MM.1S (cell line): ENCODE data around the gene LGSN.

Source experiments
- EZH2 ChIP-seq: fragments of 300-600 bp; sonication (generic); optimal IDR thresholded peaks from 2 replicates; pipeline ENCODE3; 2017; ENCODE audit warnings: low read depth, mild to moderate bottlenecking, antibody characterized with exemption, low read length, mixed read lengths
- EZH2phosphoT487 ChIP-seq: fragments of 300-600 bp; sonication (generic); IDR thresholded peaks from 2 replicates; pipeline ENCODE4 v1.6.1; 2018; ENCODE audit warnings: antibody characterized with exemption, low read length
- TF ChIP-seq, protein P1 (sequence below): fragments of 300-600 bp; sonication (generic); IDR thresholded peaks from 2 replicates; pipeline ENCODE4 v1.5.1; 2016; ENCODE audit warnings: antibody characterized with exemption, low read length, mixed read lengths

DNA sequence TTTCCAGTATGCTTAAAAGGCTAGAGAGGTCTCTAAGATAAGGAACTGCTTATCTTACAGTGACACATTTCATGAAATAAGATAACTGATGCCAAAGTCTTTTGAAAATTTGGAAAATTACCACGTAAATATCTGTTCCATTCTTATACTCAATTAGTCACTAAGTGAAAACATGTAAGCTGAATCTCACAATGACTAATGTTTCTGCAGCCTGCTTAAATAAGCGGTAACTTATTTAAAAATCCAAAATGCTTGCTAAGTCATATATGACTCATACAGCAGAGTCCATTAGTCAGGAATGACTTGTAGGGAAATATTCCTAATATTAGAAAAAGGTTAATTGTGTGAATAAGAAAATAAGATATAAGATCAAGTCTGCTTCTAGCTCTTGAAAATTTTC lies 27.8 kb upstream of the LGSN start:
- TF ChIP-seq, protein P1, sequence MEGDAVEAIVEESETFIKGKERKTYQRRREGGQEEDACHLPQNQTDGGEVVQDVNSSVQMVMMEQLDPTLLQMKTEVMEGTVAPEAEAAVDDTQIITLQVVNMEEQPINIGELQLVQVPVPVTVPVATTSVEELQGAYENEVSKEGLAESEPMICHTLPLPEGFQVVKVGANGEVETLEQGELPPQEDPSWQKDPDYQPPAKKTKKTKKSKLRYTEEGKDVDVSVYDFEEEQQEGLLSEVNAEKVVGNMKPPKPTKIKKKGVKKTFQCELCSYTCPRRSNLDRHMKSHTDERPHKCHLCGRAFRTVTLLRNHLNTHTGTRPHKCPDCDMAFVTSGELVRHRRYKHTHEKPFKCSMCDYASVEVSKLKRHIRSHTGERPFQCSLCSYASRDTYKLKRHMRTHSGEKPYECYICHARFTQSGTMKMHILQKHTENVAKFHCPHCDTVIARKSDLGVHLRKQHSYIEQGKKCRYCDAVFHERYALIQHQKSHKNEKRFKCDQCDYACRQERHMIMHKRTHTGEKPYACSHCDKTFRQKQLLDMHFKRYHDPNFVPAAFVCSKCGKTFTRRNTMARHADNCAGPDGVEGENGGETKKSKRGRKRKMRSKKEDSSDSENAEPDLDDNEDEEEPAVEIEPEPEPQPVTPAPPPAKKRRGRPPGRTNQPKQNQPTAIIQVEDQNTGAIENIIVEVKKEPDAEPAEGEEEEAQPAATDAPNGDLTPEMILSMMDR: no peak
- TF ChIP-seq EZH2: no peak
- no peak for TF ChIP-seq EZH2phosphoT487
